GM10266 (cell line): ENCODE data around the gene SERPINE2.
A peak's percentile ranks its signal among the peaks of the same experiment; 100 is the strongest.

Experiments
- DNase-seq: peaks from one replicate; pipeline ENCODE4 v3.0.0; 2012; ENCODE audit errors: extremely low spot score
- CTCF ChIP-seq: IDR thresholded peaks from 2 replicates; pipeline ENCODE4 v1.5.1; 2012; ENCODE audit warnings: mild to moderate bottlenecking, low read depth; ENCODE audit not compliant: control insufficient read depth, insufficient read depth; ENCODE audit errors: missing control alignments

SERPINE2 gene

GRCh38 chr2:223969315-223969714 is 69.8 kb downstream of the SERPINE2 start:
- no peak for TF ChIP-seq CTCF
- DNase-seq = no peak

- no peak for DNase-seq
- TF ChIP-seq CTCF = no peak
Observed at GRCh38 chr2:223967981-223968380, 71.1 kb downstream of the SERPINE2 start.

- TF ChIP-seq CTCF = no peak
Observed at GRCh38 chr2:223959688-223960087, 79.4 kb downstream of the SERPINE2 start.

GRCh38 chr2:223957092-223957851 is 81.8 kb downstream of the SERPINE2 start, which contains the start of gene MRPL44:
TSS of gene MRPL44 (plus strand) at chr2:223957463. CDS start at chr2:223957473, 10 bp downstream.
- peak; percentile 89 for DNase-seq
- no peak for TF ChIP-seq CTCF

More at GRCh38 chr2:223959688-223960087, 79.4 kb downstream of the SERPINE2 start:
- no peak for DNase-seq

- no peak for DNase-seq
- TF ChIP-seq CTCF = no peak
Observed at GRCh38 chr2:223956300-223956699, 82.8 kb downstream of the SERPINE2 start.

- DNase-seq = no peak
- no peak for TF ChIP-seq CTCF
Observed at GRCh38 chr2:223954401-223954800, 84.7 kb downstream of the SERPINE2 start.

GRCh38 chr2:223952280-223952968 is 86.7 kb downstream of the SERPINE2 start:
- no peak for TF ChIP-seq CTCF
- no peak for DNase-seq
